Spleen (tissue), 7 donors: ENCODE data around the gene XPC.

ENCODE experiments used
- POLR2A ChIP-seq, 3 donors: fragments of 450-650 bp; IDR thresholded peaks; one replicate each; pipeline ENCODE4 v1.5.1; 2017; ENCODE audit warnings: antibody characterized with exemption in 3 of 3, mild to moderate bottlenecking in 1 of 3
- POLR2AphosphoS5 ChIP-seq, 3 donors: sonication (generic); formaldehyde crosslinking; IDR thresholded peaks; one replicate each; pipeline ENCODE4 v1.5.1; 2017; ENCODE audit warnings: antibody characterized with exemption in 3 of 3
- TF ChIP-seq, protein P1 (sequence below), 11 experiments: fragments of 200-600 bp in 7 of 11; fragments of 450-650 bp in 4 of 11; sonication (generic) in 4 of 11; IDR thresholded peaks in 8 of 11; conservative IDR thresholded peaks in 3 of 11; 1 replicate in 7 of 11; 2 replicates in 4 of 11; pipeline versions ENCODE4 v1.4.0 to v1.8.0; 2016 to 2021; ENCODE audit warnings: antibody characterized with exemption in 11 of 11, inconsistent platforms in 4 of 11, mild to moderate bottlenecking in 1 of 11
- donor health status: DM: no; HTN: no; CAD: no; lungs with moderate emphysema.
- donor health status: DM: no; HTN: no; CAD: no.
- donor health status: DM: no; HTN: no; CAD: no.

DNA sequence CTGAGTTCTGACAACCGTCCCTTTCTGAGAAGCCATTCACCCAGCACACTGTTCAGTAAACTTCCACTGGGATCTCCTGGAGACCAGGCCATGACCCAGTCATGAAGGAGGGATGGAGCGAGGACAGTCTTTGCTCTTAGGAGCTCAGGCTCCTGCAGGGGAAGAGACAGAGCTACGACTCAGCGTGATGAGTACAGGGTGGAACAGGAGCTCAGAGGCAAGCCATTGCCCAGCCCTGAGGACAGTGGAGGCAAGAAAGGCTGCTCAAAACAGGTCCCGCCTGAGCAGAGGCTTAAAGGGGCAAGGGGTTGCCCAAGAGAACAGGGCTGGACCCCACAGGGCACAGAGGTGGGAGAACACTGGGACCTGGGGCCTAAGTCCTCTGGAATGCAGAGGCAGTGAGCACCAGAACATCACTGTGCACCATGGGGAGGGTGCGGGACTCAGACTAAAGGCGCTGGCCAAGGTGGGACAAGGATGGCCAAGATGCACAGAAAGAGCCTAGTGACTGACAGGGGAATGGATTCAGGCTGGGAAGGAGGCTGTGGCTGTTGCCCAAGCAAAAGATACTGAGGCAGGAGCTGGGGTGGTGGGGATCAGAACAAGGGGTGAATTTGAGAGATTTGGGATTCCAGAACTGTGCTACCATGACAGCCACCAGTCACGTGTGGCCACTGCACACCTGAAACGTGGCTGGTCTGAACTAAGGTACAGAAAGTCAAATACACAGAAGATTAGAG, 27.7 kb downstream of the XPC start:
- TF ChIP-seq, protein P1, sequence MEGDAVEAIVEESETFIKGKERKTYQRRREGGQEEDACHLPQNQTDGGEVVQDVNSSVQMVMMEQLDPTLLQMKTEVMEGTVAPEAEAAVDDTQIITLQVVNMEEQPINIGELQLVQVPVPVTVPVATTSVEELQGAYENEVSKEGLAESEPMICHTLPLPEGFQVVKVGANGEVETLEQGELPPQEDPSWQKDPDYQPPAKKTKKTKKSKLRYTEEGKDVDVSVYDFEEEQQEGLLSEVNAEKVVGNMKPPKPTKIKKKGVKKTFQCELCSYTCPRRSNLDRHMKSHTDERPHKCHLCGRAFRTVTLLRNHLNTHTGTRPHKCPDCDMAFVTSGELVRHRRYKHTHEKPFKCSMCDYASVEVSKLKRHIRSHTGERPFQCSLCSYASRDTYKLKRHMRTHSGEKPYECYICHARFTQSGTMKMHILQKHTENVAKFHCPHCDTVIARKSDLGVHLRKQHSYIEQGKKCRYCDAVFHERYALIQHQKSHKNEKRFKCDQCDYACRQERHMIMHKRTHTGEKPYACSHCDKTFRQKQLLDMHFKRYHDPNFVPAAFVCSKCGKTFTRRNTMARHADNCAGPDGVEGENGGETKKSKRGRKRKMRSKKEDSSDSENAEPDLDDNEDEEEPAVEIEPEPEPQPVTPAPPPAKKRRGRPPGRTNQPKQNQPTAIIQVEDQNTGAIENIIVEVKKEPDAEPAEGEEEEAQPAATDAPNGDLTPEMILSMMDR (IDR thresholded peaks at IDR 0.05 in 8 of 11, conservative IDR thresholded peaks at IDR 0.05 in 3 of 11), result no peak
- TF ChIP-seq POLR2A (IDR thresholded peaks at IDR 0.05) (no peak), POLR2AphosphoS5 (IDR thresholded peaks at IDR 0.05) (no peak)
